ENCODE data around the gene VWF.

DNA sequence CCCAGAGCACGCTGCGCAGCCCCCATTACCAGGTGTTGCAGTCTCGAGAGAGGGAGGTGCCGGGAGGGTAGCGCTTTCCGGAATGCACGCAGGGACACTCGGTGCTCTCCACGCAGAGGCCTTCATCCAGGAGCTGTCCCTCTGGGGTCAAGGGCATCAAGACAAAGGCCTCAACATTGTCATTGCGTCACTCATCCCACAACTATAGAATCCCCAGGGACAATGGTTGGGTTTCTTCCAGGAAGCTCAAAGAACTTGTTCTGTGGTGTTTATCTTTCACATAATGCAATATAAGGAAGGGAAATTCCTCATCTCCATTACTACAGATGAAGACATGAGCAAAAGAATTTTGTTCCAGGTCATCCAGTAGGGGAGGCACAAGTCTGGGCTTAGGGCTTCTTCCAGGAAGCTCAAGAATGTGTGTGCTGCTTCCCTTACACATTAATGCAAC lies 52.1 kb downstream of the VWF start:
- no peak for TF ChIP-seq POLR2A (IDR thresholded peaks at IDR 0.05)
- TF ChIP-seq, protein P1, sequence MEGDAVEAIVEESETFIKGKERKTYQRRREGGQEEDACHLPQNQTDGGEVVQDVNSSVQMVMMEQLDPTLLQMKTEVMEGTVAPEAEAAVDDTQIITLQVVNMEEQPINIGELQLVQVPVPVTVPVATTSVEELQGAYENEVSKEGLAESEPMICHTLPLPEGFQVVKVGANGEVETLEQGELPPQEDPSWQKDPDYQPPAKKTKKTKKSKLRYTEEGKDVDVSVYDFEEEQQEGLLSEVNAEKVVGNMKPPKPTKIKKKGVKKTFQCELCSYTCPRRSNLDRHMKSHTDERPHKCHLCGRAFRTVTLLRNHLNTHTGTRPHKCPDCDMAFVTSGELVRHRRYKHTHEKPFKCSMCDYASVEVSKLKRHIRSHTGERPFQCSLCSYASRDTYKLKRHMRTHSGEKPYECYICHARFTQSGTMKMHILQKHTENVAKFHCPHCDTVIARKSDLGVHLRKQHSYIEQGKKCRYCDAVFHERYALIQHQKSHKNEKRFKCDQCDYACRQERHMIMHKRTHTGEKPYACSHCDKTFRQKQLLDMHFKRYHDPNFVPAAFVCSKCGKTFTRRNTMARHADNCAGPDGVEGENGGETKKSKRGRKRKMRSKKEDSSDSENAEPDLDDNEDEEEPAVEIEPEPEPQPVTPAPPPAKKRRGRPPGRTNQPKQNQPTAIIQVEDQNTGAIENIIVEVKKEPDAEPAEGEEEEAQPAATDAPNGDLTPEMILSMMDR (IDR thresholded peaks at IDR 0.05) = peak in 1 of 4 donors; percentile 6

Data from right lobe of liver (tissue), 4 donors.